Erythroblast (primary cell): Measurements from ENCODE around the gene RNASE8.

ENCODE experiments used
- GATA1 ChIP-seq: IDR thresholded peaks from 2 replicates; pipeline ENCODE4 v1.6.1; 2011; ENCODE audit warnings: low read depth, mild to moderate bottlenecking, control low read depth, low read length, moderate library complexity
- POLR2A ChIP-seq: IDR thresholded peaks from 2 replicates; pipeline ENCODE4 v1.6.1; 2011; ENCODE audit warnings: mild to moderate bottlenecking, low read length

GRCh38 chr14:21089877-21090193 lies 32.2 kb downstream of the RNASE8 start:
- TF ChIP-seq POLR2A, result no peak
- TF ChIP-seq GATA1, result no peak
